ENCODE results near the gene DDIT4.

The DDIT4 gene

DNA sequence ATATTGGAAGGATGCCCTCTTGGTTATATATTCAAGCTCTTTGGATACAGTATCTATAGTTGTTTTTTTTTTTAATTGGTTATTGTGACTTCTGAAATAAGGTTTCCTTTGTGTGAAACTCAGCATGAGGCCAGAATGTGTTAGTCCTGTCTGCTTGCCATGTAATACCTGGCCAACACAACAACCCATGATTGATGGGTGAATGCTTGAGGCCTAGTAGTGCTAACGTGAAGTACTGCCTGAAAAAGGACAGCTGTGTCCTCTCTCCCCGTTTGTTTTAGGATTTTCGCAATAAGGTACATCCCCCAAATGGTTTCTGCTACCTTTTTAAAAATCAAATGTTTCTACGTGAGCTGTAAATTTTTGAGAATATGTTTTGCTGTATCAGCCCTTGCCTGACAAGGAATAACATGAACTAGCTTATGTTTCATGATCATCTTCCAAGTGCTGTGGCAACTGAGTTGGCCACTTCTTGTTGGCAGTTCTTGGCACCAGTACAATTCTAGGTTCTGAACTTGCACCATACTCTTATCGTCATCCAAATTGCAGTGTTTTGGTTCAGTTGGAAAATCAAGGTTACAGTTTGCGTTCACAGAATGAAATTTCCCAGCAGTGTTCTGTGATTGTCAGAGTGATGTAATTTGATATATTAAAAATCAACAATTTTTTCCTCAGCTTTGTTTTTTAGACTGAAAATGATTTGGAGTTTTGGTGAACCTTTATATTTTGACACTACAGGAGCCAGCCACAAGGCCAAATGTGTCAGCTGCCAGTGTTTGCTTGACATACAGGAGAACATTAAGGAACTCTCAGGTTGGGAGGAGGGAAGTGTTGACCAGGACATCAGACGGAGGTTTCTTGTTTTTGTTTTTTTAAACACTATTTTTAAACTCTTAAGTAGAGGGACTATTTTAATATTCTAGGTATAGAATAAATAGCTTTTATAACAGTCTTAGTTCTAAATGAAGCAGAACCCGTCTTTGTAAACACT is 44.2 kb upstream of the DDIT4 start:
- ATAC-seq: no peak
- TF ChIP-seq ISL1 (CRISPR knock-in tag; IDR thresholded peaks at IDR 0.05): no peak
- TF ChIP-seq TOX (CRISPR knock-in tag; IDR thresholded peaks at IDR 0.05; ENCODE audit: borderline replicate concordance): no peak
- no peak for TF ChIP-seq SNAI2 (CRISPR knock-in tag; IDR thresholded peaks at IDR 0.05)
- TF ChIP-seq, protein P1, sequence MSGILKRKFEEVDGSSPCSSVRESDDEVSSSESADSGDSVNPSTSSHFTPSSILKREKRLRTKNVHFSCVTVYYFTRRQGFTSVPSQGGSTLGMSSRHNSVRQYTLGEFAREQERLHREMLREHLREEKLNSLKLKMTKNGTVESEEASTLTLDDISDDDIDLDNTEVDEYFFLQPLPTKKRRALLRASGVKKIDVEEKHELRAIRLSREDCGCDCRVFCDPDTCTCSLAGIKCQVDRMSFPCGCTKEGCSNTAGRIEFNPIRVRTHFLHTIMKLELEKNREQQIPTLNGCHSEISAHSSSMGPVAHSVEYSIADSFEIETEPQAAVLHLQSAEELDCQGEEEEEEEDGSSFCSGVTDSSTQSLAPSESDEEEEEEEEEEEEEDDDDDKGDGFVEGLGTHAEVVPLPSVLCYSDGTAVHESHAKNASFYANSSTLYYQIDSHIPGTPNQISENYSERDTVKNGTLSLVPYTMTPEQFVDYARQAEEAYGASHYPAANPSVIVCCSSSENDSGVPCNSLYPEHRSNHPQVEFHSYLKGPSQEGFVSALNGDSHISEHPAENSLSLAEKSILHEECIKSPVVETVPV (CRISPR knock-in tag; IDR thresholded peaks at IDR 0.05): no peak
- TF ChIP-seq ESRRG (CRISPR knock-in tag; IDR thresholded peaks at IDR 0.05): no peak
- TF ChIP-seq, protein P2, sequence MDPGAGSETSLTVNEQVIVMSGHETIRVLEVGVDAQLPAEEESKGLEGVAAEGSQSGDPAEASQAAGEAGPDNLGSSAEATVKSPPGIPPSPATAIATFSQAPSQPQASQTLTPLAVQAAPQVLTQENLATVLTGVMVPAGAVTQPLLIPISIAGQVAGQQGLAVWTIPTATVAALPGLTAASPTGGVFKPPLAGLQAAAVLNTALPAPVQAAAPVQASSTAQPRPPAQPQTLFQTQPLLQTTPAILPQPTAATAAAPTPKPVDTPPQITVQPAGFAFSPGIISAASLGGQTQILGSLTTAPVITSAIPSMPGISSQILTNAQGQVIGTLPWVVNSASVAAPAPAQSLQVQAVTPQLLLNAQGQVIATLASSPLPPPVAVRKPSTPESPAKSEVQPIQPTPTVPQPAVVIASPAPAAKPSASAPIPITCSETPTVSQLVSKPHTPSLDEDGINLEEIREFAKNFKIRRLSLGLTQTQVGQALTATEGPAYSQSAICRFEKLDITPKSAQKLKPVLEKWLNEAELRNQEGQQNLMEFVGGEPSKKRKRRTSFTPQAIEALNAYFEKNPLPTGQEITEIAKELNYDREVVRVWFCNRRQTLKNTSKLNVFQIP (CRISPR knock-in tag; IDR thresholded peaks at IDR 0.05; ENCODE audit: borderline replicate concordance, low read depth): no peak
- no peak for TF ChIP-seq BACH2 (CRISPR knock-in tag; IDR thresholded peaks at IDR 0.05; ENCODE audit: borderline replicate concordance)
- TF ChIP-seq PPARA (CRISPR knock-in tag; IDR thresholded peaks at IDR 0.05; ENCODE audit: borderline replicate concordance): no peak
- TF ChIP-seq, protein P3, sequence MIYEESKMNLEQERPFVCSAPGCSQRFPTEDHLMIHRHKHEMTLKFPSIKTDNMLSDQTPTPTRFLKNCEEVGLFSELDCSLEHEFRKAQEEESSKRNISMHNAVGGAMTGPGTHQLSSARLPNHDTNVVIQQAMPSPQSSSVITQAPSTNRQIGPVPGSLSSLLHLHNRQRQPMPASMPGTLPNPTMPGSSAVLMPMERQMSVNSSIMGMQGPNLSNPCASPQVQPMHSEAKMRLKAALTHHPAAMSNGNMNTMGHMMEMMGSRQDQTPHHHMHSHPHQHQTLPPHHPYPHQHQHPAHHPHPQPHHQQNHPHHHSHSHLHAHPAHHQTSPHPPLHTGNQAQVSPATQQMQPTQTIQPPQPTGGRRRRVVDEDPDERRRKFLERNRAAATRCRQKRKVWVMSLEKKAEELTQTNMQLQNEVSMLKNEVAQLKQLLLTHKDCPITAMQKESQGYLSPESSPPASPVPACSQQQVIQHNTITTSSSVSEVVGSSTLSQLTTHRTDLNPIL (CRISPR knock-in tag; IDR thresholded peaks at IDR 0.05; ENCODE audit: low read depth): no peak
- TF ChIP-seq ZNF8 (CRISPR knock-in tag; IDR thresholded peaks at IDR 0.05): no peak
- no peak for TF ChIP-seq TCF4 (CRISPR knock-in tag; IDR thresholded peaks at IDR 0.05; ENCODE audit: borderline replicate concordance)
- TF ChIP-seq ZFP3 (CRISPR knock-in tag; IDR thresholded peaks at IDR 0.05): no peak
- no peak for TF ChIP-seq ZNF565 (CRISPR knock-in tag; conservative IDR thresholded peaks at IDR 0.05; ENCODE audit: low read depth)
- TF ChIP-seq, protein P4, sequence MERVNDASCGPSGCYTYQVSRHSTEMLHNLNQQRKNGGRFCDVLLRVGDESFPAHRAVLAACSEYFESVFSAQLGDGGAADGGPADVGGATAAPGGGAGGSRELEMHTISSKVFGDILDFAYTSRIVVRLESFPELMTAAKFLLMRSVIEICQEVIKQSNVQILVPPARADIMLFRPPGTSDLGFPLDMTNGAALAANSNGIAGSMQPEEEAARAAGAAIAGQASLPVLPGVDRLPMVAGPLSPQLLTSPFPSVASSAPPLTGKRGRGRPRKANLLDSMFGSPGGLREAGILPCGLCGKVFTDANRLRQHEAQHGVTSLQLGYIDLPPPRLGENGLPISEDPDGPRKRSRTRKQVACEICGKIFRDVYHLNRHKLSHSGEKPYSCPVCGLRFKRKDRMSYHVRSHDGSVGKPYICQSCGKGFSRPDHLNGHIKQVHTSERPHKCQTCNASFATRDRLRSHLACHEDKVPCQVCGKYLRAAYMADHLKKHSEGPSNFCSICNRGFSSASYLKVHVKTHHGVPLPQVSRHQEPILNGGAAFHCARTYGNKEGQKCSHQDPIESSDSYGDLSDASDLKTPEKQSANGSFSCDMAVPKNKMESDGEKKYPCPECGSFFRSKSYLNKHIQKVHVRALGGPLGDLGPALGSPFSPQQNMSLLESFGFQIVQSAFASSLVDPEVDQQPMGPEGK (CRISPR knock-in tag; IDR thresholded peaks at IDR 0.05; ENCODE audit: borderline replicate concordance): no peak
- TF ChIP-seq ZFP30 (CRISPR knock-in tag; IDR thresholded peaks at IDR 0.05): no peak
- TF ChIP-seq RARB (CRISPR knock-in tag; IDR thresholded peaks at IDR 0.05): no peak
- no peak for TF ChIP-seq ZNF70 (CRISPR knock-in tag; IDR thresholded peaks at IDR 0.05)
- TF ChIP-seq CSDC2 (CRISPR knock-in tag; IDR thresholded peaks at IDR 0.05): no peak

DNA sequence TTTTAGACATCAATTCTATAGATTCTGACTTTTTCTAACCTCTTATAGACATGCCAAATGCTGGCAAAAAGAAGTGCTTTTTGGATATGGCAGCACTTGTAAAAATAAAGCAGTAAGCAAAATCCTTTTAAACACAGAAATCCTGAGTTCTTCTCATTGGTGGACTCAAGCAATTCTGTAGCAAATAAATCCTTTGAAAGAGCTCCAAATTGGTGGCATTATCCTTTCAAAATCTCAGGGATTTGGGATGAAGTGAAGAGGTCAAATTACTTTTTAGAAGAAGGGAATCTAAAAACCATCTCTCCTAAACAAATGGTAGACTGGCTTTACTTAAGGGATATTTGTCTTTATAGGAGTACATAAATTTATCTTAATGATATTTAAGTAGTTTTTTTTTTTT is 40.1 kb upstream of the DDIT4 start:
- TF ChIP-seq, protein P1 (CRISPR knock-in tag; IDR thresholded peaks at IDR 0.05): no peak
- TF ChIP-seq ZNF70 (CRISPR knock-in tag; IDR thresholded peaks at IDR 0.05) (no peak), SNAI2 (CRISPR knock-in tag; IDR thresholded peaks at IDR 0.05) (no peak), CSDC2 (CRISPR knock-in tag; IDR thresholded peaks at IDR 0.05) (no peak), ZC3H10 (CRISPR knock-in tag; IDR thresholded peaks at IDR 0.05) (no peak), OSR1 (CRISPR knock-in tag; IDR thresholded peaks at IDR 0.05) (no peak), PPARA (CRISPR knock-in tag; IDR thresholded peaks at IDR 0.05; ENCODE audit: borderline replicate concordance) (no peak)
- TF ChIP-seq, protein P3 (CRISPR knock-in tag; IDR thresholded peaks at IDR 0.05; ENCODE audit: low read depth): no peak
- no peak for ATAC-seq

Measured in SK-N-SH treated with all-trans-retinoic acid at 6 μM for 48 hours (cell line).